ENCODE results near the gene PCDH19.

Gene PCDH19

GRCh38 chrX:100299559-100299958, 110.5 kb downstream of the PCDH19 start:
- DNase-seq (ENCODE audit: low read depth) = no peak

- no peak for DNase-seq (ENCODE audit: low read depth)
Observed at GRCh38 chrX:100297728-100298127, 112.3 kb downstream of the PCDH19 start.

DNA sequence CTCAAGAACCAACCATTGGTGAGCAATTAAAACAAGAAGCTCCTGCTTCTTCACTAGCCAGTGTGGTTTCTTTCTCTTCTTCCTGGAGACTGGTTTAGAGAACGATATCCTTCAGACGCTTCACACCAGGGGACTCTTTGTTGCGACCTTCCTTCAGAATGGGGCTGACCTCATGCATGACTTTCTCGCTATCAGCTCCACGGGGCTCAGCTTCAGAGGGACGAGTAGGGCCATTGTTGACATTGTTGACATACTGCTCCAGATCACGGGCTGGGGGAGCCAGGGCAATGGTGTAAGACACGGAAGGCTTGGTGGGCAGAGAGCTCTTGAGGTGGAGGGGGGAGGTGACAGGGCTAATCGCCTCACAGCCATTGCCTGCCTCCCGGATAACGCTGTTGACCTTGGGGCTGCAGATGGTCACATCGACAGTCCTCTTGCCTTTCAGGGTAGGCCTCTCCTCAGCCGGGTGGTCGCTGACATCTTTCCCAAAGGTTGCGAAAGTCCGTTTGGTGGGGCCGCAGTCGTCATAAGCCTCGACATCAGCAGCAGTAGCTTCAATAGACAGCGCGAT, 113.8 kb downstream of the PCDH19 start:
- no peak for DNase-seq (ENCODE audit: low read depth)

GRCh38 chrX:100294965-100295364, 115.1 kb downstream of the PCDH19 start:
- DNase-seq (ENCODE audit: low read depth) = no peak

DNA sequence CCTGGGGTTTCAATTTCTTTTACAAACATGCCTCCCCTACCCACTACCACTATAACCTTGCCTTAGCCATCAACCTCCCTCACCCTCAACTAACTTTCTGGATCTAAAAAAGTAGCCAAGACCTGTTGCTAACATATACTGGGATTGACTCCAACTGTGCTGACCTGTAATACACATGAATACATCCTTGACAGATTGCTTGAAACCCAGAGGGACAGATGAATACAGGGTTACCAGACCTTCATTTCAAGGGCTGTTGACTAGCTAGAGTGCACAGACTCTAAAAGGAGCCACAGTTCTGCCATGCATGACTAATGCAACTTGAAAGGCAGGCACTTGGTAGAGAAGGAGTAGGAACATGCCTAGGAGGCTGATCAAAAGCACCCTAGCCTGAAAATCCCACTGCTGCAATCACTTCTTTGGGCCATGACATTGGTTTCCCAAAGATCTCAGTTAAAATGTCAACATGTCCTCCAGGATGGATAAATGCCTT, 121.0 kb downstream of the PCDH19 start:
- DNase-seq (ENCODE audit: low read depth) = no peak

- no peak for DNase-seq (ENCODE audit: low read depth)
Observed at GRCh38 chrX:100277231-100277630, 132.8 kb downstream of the PCDH19 start.

DNA sequence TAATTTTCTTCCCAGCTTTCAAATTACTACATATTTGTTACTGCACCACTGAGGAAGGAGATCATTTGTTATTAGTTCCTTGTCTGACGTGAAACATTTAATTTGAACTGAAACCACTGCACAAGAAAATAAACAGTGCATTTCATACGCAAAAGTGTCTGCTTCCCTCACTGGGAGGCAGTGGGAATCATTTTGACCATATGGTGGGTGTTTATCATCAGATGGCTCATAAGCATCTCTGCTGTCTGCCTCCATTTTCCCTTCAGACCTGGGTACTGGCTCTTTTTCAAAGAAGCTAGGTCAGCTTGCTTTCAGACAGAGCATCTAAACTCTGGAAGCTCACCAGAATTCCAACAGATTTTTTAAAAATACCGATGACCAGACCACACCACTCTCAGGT, 135.2 kb downstream of the PCDH19 start:
- DNase-seq (ENCODE audit: low read depth) = no peak

DNA sequence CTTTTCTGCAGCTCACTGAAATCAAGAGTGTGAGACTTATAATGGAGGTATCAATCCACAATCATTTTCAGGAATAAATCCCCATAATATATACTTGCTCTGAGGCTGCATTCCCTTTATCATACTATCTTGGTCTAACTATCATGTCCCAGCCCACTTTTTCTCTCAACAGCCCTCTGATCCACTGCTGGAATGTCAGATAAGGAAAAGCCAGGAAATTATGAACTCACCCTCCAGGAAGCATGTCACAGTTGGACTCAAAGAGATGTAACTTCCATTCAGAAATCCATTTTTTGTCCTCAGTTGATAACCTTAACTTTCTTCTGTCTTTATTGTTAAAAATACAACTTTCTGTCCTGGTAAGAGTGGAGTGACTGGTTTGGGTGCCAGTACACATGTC, 144.9 kb downstream of the PCDH19 start:
- no peak for DNase-seq (ENCODE audit: low read depth)

DNA sequence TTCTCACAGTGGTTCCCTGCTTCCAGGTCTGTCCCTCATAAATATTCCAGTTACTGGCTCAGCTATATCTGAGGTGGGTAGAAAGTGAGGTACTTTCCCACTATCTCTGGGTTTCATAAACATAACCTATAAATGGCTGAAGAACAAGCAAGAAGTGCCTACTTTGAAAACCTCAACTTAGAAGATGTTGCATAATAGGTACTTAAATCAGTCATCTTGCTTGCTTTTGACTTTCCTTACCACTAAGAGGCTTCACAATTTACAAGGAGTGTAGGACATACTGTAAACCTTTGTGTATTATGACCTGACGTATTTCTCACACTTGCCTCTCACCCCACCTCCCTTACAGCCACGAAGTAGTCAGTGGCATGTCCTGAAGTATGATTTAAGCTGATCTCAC, 145.9 kb downstream of the PCDH19 start:
- no peak for DNase-seq (ENCODE audit: low read depth)

GRCh38 chrX:100263650-100264049, 146.4 kb downstream of the PCDH19 start:
- DNase-seq (ENCODE audit: low read depth) = no peak

DNA sequence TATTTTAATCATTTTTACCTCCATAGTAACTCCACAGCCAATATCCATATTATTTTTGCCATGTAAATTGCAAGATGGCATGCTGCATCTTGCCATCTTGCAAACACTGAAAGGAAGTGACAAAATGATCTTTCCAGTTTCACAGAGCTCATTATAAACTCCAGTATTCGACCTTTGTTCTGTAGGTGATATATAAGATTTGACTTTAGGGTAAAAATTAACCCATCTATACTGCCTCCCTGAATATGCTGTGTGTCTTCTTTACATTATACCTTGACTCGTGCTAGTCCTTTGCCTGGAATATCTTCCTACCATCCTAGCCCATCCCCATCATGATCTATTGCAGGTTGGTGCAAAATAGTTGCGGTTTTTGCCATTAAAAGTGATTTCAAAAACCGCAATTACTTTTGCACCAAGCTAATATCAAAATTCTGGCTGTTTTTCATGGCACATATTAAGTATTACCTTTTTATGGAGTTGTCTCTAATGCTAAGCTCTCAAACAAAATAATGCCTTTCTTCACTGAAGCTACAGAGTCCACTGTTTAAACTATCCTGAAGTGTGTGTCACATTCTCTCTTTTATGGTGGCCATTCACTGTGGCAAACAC, 161.1 kb downstream of the PCDH19 start:
- no peak for DNase-seq (ENCODE audit: low read depth)

DNA sequence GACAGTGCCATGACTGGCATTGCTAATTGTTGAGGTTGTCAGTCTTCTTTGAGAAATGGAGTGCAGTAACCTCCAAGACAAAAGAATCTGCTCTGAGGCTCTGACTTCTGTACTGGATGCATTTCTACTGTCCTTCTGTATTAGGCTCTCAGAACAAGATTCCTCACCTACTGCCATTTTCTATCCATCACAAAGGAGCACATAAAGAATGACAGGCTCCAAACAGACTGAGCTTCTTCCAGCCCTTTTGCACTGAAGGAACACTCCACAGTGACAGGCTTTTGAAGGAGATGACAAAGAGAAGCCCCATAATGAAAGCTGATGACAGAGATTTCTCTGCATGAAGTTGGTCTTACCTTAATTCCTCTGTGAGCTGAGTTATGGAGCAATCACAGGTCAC, 162.2 kb downstream of the PCDH19 start:
- no peak for DNase-seq (ENCODE audit: low read depth)

DNA sequence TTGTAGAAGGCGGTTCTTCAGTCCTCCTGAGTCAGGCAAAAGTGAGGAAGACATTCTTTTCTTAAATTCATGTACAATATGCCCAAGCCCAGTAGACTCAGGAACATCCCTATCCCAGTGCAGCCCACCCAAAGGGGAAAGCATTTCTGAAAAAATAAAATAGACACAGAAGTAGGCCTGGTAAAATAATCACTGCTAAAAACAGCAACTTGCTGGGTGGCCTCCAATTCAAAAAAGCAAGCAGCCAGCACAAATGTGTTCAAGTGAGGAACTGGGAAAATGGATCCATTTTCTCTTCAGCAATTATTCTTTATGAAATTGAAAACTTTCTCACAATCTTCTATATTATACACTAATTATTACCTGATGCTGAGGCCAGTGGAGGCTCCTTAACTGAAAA, 165.4 kb downstream of the PCDH19 start:
- no peak for DNase-seq (ENCODE audit: low read depth)

Measured in activated T-helper 9 cell treated with anti-CD3 and anti-CD28 coated beads, Interleukin-2, amount 50 U/mL, for 16 hours (primary cell).